NCI-H345 treated with DMSO at 0.1 percent for 48 hours (cell line): ENCODE measurements around the gene RTL10.
"Not testable (repeated sequence)": the region's sequence is repeated elsewhere in the genome, so short reads cannot be mapped to it uniquely, and the experiment has no call there.

Source experiments
- DNase-seq: peaks from one replicate; lab custom pipeline; 2025; ENCODE audit not compliant: unreplicated experiment; lab: John Stamatoyannopoulos, UW

Gene RTL10

GRCh38 chr22:19889951-19890350 is 35.3 kb upstream of the RTL10 start:
- DNase-seq = no peak

- no peak for DNase-seq
These were observed 33.6 kb upstream of the RTL10 start for GRCh38 chr22:19888131-19888746.

GRCh38 chr22:19887256-19887985 is 32.7 kb upstream of the RTL10 start:
- no peak for DNase-seq

GRCh38 chr22:19886605-19887255 is 32.1 kb upstream of the RTL10 start:
- no peak for DNase-seq

- DNase-seq = no peak
These were observed 31.3 kb upstream of the RTL10 start for GRCh38 chr22:19885841-19886592.

GRCh38 chr22:19884954-19885751 is 30.5 kb upstream of the RTL10 start:
- no peak for DNase-seq

- no peak for DNase-seq
These were observed 29.7 kb upstream of the RTL10 start for GRCh38 chr22:19884161-19884953.

GRCh38 chr22:19883446-19883845 is 28.8 kb upstream of the RTL10 start:
- not testable (repeated sequence) for DNase-seq

GRCh38 chr22:19882446-19883381 is 28.0 kb upstream of the RTL10 start:
- no peak for DNase-seq

GRCh38 chr22:19880786-19881569 is 26.3 kb upstream of the RTL10 start:
- DNase-seq = no peak

GRCh38 chr22:19879992-19880785 is 25.5 kb upstream of the RTL10 start:
- no peak for DNase-seq

GRCh38 chr22:19879643-19879991 is 24.9 kb upstream of the RTL10 start:
- DNase-seq = no peak

GRCh38 chr22:19879246-19879570 is 24.5 kb upstream of the RTL10 start:
- DNase-seq = no peak

- DNase-seq = no peak
These were observed 24.0 kb upstream of the RTL10 start for GRCh38 chr22:19878461-19879245.

GRCh38 chr22:19877626-19878339 is 23.1 kb upstream of the RTL10 start:
- DNase-seq = no peak
